ENCODE results near the gene EHMT1. TPM values are rescaled to one million over a fixed set of nuclear protein-coding genes. Genes with fewer than 3 reads are reported as not detected.

EHMT1 gene
- total RNA-seq, 1 donor from 2014 or later: 40.8 TPM

DNA sequence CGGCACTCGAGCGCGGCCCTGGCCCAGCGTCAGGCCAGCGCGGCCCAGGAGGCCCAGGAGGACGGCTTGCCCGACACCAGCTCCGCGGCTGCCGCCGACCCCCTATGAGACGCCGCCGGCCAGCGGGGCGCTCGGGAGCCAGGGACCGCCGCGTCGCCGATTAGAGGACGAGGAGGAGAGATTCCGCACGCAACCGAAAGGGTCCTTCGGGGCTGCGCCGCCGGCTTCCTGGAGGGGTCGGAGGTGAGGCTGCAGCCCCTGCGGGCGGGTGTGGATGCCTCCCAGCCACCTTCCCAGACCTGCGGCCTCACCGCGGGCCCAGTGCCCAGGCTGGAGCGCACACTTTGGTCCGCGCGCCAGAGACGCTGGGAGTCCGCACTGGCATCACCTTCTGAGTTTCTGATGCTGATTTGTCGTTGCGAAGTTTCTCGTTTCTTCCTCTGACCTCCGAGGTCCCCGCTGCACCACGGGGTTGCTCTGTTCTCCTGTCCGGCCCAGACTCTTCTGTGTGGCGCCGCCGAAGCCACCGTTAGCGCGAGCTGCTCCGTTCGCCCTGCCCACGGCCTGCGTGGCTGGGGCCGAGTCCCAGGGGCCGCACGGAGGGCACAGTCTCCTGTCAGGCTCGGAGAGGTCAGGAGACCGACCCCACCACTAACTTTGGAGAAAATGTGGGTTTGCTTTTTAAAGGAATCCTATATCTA is 216.2 kb downstream of the EHMT1 start:
- H3K4me3 ChIP-seq (ENCODE audit: low read depth, low read length): no peak overlapping the region
- TF ChIP-seq, protein P1, sequence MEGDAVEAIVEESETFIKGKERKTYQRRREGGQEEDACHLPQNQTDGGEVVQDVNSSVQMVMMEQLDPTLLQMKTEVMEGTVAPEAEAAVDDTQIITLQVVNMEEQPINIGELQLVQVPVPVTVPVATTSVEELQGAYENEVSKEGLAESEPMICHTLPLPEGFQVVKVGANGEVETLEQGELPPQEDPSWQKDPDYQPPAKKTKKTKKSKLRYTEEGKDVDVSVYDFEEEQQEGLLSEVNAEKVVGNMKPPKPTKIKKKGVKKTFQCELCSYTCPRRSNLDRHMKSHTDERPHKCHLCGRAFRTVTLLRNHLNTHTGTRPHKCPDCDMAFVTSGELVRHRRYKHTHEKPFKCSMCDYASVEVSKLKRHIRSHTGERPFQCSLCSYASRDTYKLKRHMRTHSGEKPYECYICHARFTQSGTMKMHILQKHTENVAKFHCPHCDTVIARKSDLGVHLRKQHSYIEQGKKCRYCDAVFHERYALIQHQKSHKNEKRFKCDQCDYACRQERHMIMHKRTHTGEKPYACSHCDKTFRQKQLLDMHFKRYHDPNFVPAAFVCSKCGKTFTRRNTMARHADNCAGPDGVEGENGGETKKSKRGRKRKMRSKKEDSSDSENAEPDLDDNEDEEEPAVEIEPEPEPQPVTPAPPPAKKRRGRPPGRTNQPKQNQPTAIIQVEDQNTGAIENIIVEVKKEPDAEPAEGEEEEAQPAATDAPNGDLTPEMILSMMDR (conservative IDR thresholded peaks at IDR 0.05; ENCODE audit: low read depth, low read length): no peak
- no peak for DNase-seq (ENCODE audit: low read depth)

DNA sequence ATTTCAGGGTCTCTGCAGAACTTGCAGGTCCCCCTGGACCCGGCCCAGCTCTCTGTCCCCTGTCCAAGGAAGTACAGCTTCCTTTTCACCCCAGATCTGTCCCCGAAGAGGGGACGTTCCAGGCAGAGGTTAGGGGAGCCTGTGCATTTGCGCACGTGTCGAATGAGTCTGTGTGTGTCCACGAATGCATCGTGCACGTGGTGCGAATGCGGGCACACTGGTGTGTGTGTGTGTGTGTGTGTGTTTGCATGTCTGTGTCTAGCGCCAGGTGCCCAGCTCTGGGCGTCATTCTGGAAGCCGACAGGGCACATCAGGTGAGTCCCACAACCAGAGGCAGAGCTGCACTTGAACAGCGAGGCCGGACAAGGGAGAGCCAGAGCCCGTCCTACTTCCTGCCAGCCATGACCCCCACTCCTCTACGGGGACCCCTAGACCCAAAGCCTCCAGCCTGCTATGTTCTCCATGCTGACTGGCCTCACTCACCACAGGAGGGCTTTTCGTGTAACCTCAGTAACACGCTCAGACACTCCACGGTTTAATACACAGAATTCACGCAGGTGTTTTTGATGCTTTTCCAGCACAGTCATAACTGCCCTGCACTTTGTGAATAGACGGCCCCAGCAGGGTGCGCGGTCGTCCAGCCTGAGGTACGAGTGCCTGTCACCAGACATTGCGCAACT is 217.5 kb downstream of the EHMT1 start:
- H3K4me3 ChIP-seq (ENCODE audit: low read depth, low read length): no peak overlapping the region
- DNase-seq (ENCODE audit: low read depth): no peak
- TF ChIP-seq, protein P1 (conservative IDR thresholded peaks at IDR 0.05; ENCODE audit: low read depth, low read length): no peak

DNA sequence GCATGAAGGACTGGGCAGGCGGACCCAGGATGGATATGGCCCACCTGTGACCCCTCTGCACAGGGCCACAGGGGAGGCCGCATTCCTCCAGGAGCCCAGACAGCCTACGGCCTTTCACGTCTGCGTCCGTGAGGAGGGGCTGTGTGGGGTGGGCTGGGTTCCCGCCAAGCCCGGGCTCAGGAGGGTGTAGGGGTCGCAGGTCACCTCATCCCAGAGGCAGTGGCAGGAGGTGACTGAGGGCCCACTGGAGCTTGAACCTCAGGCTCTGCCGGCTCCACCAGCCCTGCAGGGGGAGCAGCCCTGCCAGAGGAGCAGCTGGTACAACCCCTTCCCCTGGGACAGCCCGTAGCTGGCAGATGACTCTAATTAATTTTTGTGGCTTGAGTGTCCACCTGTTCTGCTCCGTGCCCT is 218.0 kb downstream of the EHMT1 start:
- TF ChIP-seq, protein P1 (conservative IDR thresholded peaks at IDR 0.05; ENCODE audit: low read depth, low read length): no peak
- no peak overlapping the region for H3K4me3 ChIP-seq (ENCODE audit: low read depth, low read length)
- DNase-seq (ENCODE audit: low read depth): no peak

DNA sequence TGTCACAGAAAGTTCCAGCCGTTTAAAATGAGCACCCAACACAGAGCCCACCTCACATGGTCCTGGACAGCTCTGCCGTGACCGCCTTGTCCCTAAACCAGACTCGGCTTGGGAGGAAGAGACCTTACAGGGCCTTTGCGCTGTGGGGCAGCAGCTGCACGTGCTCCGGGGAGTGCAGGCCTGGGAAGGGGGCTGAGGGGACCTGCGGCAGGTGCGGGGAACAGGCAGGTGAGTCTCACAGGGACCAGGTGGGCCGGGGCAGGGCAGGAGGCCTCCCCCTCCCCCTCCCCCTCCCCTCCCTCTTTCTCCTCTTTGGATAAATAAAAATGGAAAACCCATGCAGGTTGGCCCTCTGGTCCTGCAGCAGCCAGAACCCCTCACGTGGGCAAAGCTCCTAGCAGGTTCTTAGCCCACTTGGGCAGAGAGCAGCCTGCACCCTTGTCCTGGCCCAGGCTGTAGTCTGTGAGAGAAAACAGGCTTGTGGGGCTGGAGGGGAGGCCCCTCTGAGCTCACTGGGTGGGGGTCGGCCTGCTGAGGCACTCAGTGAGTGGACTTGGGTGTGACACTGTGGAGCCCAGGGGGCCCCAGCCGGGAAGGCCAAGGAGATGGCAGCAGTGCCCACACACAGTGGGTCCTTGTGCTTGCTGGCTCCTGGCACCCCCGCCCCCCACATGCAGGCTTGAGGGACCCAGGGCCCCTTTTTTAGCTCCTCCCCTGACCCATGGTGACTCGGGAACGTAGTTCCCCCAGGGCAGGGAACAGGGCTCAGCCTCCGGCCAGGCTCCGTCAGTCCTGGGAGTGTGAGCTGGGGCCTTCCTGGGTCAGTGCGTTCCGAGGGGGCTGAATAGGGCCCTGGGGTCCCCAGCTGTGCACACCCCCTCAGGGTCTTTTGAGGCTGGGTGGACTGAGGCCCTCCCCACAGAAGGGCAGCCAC is 218.8 kb downstream of the EHMT1 start:
- TF ChIP-seq, protein P1 (conservative IDR thresholded peaks at IDR 0.05; ENCODE audit: low read depth, low read length): no peak
- H3K4me3 ChIP-seq (ENCODE audit: low read depth, low read length): no peak overlapping the region
- DNase-seq (ENCODE audit: low read depth): no peak

DNA sequence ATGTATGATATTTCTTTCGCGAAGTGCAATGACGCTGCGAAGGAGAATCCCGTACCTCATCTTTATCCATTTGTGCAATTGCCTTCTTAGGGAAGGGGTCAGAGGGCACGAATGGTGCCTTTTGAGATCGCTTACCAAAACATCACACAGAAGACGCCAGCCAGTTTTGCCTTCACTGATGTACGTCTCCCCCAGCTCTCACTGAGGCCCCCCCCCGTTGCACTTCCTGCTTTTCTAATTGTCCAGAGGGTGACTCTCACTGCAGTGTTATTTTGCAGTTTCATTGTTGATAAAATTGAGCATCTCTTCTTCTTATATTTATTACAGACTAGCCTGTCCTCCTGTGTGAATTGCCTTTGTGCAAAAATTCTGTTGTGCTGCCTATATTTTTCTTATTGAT is 219.8 kb downstream of the EHMT1 start:
- TF ChIP-seq, protein P1 (conservative IDR thresholded peaks at IDR 0.05; ENCODE audit: low read depth, low read length): no peak
- no peak for DNase-seq (ENCODE audit: low read depth)
- H3K4me3 ChIP-seq (ENCODE audit: low read depth, low read length): no peak overlapping the region

DNA sequence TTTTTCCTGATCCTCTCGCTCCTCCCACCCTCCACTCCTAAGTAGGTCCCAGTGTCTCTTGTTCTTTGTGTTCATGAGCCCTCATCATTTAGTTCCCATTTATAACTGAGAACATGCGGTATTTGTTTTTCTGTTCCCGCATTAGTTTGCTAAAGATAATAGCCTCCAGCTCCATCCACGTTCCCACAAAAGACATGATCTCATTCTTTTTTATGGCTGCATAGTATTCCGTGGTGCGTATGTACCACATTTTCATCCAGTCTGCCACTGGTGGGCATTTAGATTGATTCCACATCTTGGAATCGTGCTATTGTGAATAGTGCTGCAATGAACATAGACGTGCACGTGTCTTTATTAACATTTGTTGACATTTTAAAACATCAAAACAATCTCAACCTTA is 224.6 kb downstream of the EHMT1 start:
- no peak overlapping the region for H3K4me3 ChIP-seq (ENCODE audit: low read depth, low read length)
- TF ChIP-seq, protein P1 (conservative IDR thresholded peaks at IDR 0.05; ENCODE audit: low read depth, low read length): no peak
- DNase-seq (ENCODE audit: low read depth): no peak

Measured in epithelial cell of proximal tubule (primary cell).